HepG2 (cell line): ENCODE results near the gene APLP1. TPM values are rescaled to one million over a fixed set of nuclear protein-coding genes. Genes with fewer than 3 reads are reported as not detected.

ENCODE experiments used
- ARHGAP35 ChIP-seq: sonication (generic); formaldehyde crosslinking; IDR thresholded peaks from 2 replicates; pipeline ENCODE4 v1.9.0; 2022; ENCODE audit warnings: mild to moderate bottlenecking, inconsistent platforms, moderate library complexity, missing genetic modification reagents, borderline replicate concordance
- ATF7 ChIP-seq, 2 experiments: fragments of 450-650 bp in 1 of 2; sonication (generic) in 1 of 2; formaldehyde crosslinking in 1 of 2; IDR thresholded peaks; 2 replicates each; pipeline versions ENCODE4 v1.4.0 to v1.6.1; 2016 to 2020; ENCODE audit warnings: antibody characterized with exemption in 1 of 2, mild to moderate bottlenecking in 1 of 2, missing genetic modification reagents in 1 of 2
- DBP ChIP-seq: sonication (generic); formaldehyde crosslinking; IDR thresholded peaks from 2 replicates; pipeline ENCODE4 v1.4.0; 2020; ENCODE audit warnings: missing genetic modification reagents; ENCODE audit errors: not compliant biosample characterization
- DRAP1 ChIP-seq: IDR thresholded peaks from 2 replicates; pipeline ENCODE4 v1.6.1; 2016; ENCODE audit warnings: missing genetic modification reagents, missing compliant biosample characterization
- GPBP1L1 ChIP-seq: sonication (generic); formaldehyde crosslinking; IDR thresholded peaks from 2 replicates; pipeline ENCODE4 v1.5.0; 2020; ENCODE audit warnings: mild to moderate bottlenecking, missing genetic modification reagents
- HIC2 ChIP-seq: sonication (generic); formaldehyde crosslinking; IDR thresholded peaks from 2 replicates; pipeline ENCODE4 v1.9.0; 2022; ENCODE audit warnings: low read depth, missing genetic modification reagents
- HMG20B ChIP-seq: conservative IDR thresholded peaks from 2 replicates; pipeline ENCODE4 v1.6.1; 2016; ENCODE audit warnings: missing genetic modification reagents, missing compliant biosample characterization
- KAT2B ChIP-seq: fragments of 150-350 bp; IDR thresholded peaks from 2 replicates; pipeline ENCODE4 v1.6.1; 2014; ENCODE audit warnings: low read depth, low read length, borderline replicate concordance
- KDM5B ChIP-seq: sonication (generic); formaldehyde crosslinking; IDR thresholded peaks from 2 replicates; pipeline ENCODE4 v1.4.0; 2020; ENCODE audit warnings: missing genetic modification reagents, mild to moderate bottlenecking, borderline replicate concordance
- NFIB ChIP-seq: sonication (generic); formaldehyde crosslinking; IDR thresholded peaks from 2 replicates; pipeline ENCODE4 v1.9.0; 2021; ENCODE audit warnings: missing genetic modification reagents, mild to moderate bottlenecking, borderline replicate concordance
- NONO ChIP-seq, 2 experiments: fragments of 450-650 bp in 1 of 2; sonication (generic) in 1 of 2; formaldehyde crosslinking in 1 of 2; IDR thresholded peaks in 1 of 2; conservative IDR thresholded peaks in 1 of 2; 2 replicates each; pipeline versions ENCODE4 v1.6.1 to v1.8.0; 2017 to 2022; ENCODE audit warnings: mild to moderate bottlenecking in 1 of 2, missing genetic modification reagents in 1 of 2, moderate library complexity in 1 of 2
- SIN3A ChIP-seq: IDR thresholded peaks from 2 replicates; pipeline ENCODE4 v1.6.1; 2011; ENCODE audit warnings: low read depth, mild to moderate bottlenecking, control low read depth, low read length, borderline replicate concordance
- SIX4 ChIP-seq: sonication (generic); formaldehyde crosslinking; IDR thresholded peaks from 2 replicates; pipeline ENCODE4 v1.4.0; 2020; ENCODE audit warnings: missing genetic modification reagents
- TBX3 ChIP-seq: fragments of 450-650 bp; IDR thresholded peaks from 2 replicates; pipeline ENCODE4 v1.6.1; 2017; ENCODE audit warnings: antibody characterized with exemption, mild to moderate bottlenecking, inconsistent platforms, borderline replicate concordance
- THAP8 ChIP-seq: sonication (generic); formaldehyde crosslinking; IDR thresholded peaks from 2 replicates; pipeline ENCODE4 v1.5.1; 2020; ENCODE audit warnings: missing genetic modification reagents, mild to moderate bottlenecking, borderline replicate concordance
- YY1 ChIP-seq: IDR thresholded peaks from 2 replicates; pipeline ENCODE4 v1.6.1; 2011; ENCODE audit warnings: low read length, low read depth, moderate library complexity, mild to moderate bottlenecking; ENCODE audit not compliant: insufficient read depth, insufficient replicate concordance
- ZFP82 ChIP-seq: sonication (generic); formaldehyde crosslinking; IDR thresholded peaks from 2 replicates; pipeline ENCODE4 v1.5.1; 2020; ENCODE audit warnings: mild to moderate bottlenecking, missing genetic modification reagents, borderline replicate concordance
- ZMAT3 ChIP-seq: sonication (generic); formaldehyde crosslinking; conservative IDR thresholded peaks from 2 replicates; pipeline ENCODE4 v1.7.0; 2021; ENCODE audit warnings: missing genetic modification reagents
- ZNF557 ChIP-seq: sonication (generic); formaldehyde crosslinking; IDR thresholded peaks from 2 replicates; pipeline ENCODE4 v1.4.0; 2020; ENCODE audit warnings: missing genetic modification reagents
- ZNF572 ChIP-seq: sonication (generic); formaldehyde crosslinking; IDR thresholded peaks from 2 replicates; pipeline ENCODE4 v1.5.1; 2020; ENCODE audit warnings: mild to moderate bottlenecking, missing genetic modification reagents
- ZNF577 ChIP-seq: sonication (generic); formaldehyde crosslinking; IDR thresholded peaks from 2 replicates; pipeline ENCODE4 v1.4.0; 2020; ENCODE audit warnings: mild to moderate bottlenecking, low read depth, missing genetic modification reagents, borderline replicate concordance
- ZNF839 ChIP-seq: sonication (generic); formaldehyde crosslinking; IDR thresholded peaks from 2 replicates; pipeline ENCODE4 v1.4.0; 2020; ENCODE audit warnings: missing genetic modification reagents, mild to moderate bottlenecking, borderline replicate concordance
- polyA plus RNA-seq, 8 experiments: library from polyadenylated mRNA; depleted of rRNA in 3 of 8; stranded (reverse) in 7 of 8; unstranded in 1 of 8; fragments of >200 nt; fragmentation: Illumina TruSeq in 4 of 8; extraction: Trizol in 4 of 8; gene quantifications; 2 replicates each; pipeline versions ENCODE4 v1.2.1 to v1.2.3, GENCODE V29; 2011 to 2016; ENCODE audit warnings: low read depth in 4 of 8, missing spikeins in 1 of 8, mixed read lengths in 1 of 8; ENCODE audit not compliant: insufficient read depth in 1 of 8
- total RNA-seq, 5 experiments: library from RNA; depleted of rRNA; stranded (reverse); fragments of >200 nt; fragmentation: Illumina TruSeq; extraction: Trizol; gene quantifications; 2 replicates each; pipeline ENCODE4 v1.2.3, GENCODE V29; 2016; ENCODE audit warnings: low read depth in 1 of 5

The APLP1 gene
- total and polyA plus RNA-seq, 2 of the 13 experiments (the other 11 are each of a cell fraction or from before 2014, with no cell fraction given) = 2.0 to 2.9 TPM

- TF ChIP-seq NONO (IDR thresholded peaks at IDR 0.05) (no peak), NONO (CRISPR knock-in tag; conservative IDR thresholded peaks at IDR 0.05) (no peak), DBP (CRISPR knock-in tag) (peak; percentile 67), DRAP1 (peak; percentile 75), KDM5B (peak; percentile 58; the same call in 1 of the 2 replicates), NFIB (CRISPR knock-in tag) (no peak), ARHGAP35 (CRISPR knock-in tag) (peak; percentile 93; the same call in 1 of the 2 replicates), TBX3 (no peak), ZNF557 (CRISPR knock-in tag) (peak; percentile 95), SIX4 (CRISPR knock-in tag) (peak; percentile 87), HIC2 (CRISPR knock-in tag) (peak; percentile 46; the same call in 1 of the 2 replicates), ZMAT3 (CRISPR knock-in tag) (peak; percentile 98), THAP8 (CRISPR knock-in tag) (no peak), GPBP1L1 (CRISPR knock-in tag) (no peak), ZFP82 (CRISPR knock-in tag) (peak; percentile 76; the same call in 1 of the 2 replicates), ZNF839 (CRISPR knock-in tag) (no peak), KAT2B (no peak), SIN3A (peak; percentile 86; the same call in 1 of the 2 replicates), HMG20B (CRISPR knock-in tag) (peak; percentile 89), YY1 (no peak), ATF7 (IDR thresholded peaks at IDR 0.05) (no peak), ATF7 (CRISPR knock-in tag; IDR thresholded peaks at IDR 0.05) (no peak), ZNF577 (no peak), ZNF572 (CRISPR knock-in tag) (no peak)
Observed at GRCh38 chr19:35828692-35829301, 39.6 kb upstream of the APLP1 start (continued).
